ENCODE data around the gene GNAS. TPM values are rescaled to one million over a fixed set of nuclear protein-coding genes. Genes with fewer than 3 reads are reported as not detected.

GNAS gene
- polyA plus RNA-seq = 100 to 1,000 TPM in 2 of 3 donors, 10 to 100 TPM in 1; 70.1 to 127 (median 107) TPM

- Mint-ChIP-seq H3K27ac (no peak within 1 kb of the TSS), H3K4me1 (peaks cover 12 to 16% of the 10 kb centered on the region in 2 donors), H3K9me3 (no peaks in the 10 kb centered on the region), H3K27me3 (ENCODE audit: low read depth in 3 of 3) (peaks cover 14 to 21% (median 18%) of the 10 kb centered on the region in 3 donors), H3K4me3 (peak within 1 kb of the TSS; percentile 83 to 95 (median 88)), H3K36me3 (no peaks in the 10 kb centered on the region)
- DNase-seq = peak in 1 of 3 donors; percentile 12
Measured at GRCh38 chr20:58852543-58853271, at the start of gene GNAS. GNAS (plus strand) TSS chr20:58852716.

- Mint-ChIP-seq H3K36me3 (no peaks in the 10 kb centered on the region), H3K9me3 (no peaks in the 10 kb centered on the region), H3K4me1 (no peaks in the 10 kb centered on the region), H3K27ac (no peak overlapping the region), H3K27me3 (ENCODE audit: low read depth in 3 of 3) (peaks cover 3 to 13% (median 6%) of the 10 kb centered on the region in 3 donors), H3K4me3 (no peak overlapping the region)
- no peak for DNase-seq
Measured at GRCh38 chr20:58803533-58803932, 49.0 kb upstream of the GNAS start.

- H3K27ac Mint-ChIP-seq = no peak overlapping the region
- no peaks in the 10 kb centered on the region for H3K9me3 Mint-ChIP-seq
- no peak overlapping the region for H3K4me3 Mint-ChIP-seq
- H3K4me1 Mint-ChIP-seq = no peaks in the 10 kb centered on the region
- H3K27me3 Mint-ChIP-seq (ENCODE audit: low read depth in 3 of 3) = peaks cover 4 to 14% (median 5%) of the 10 kb centered on the region in 3 donors
- H3K36me3 Mint-ChIP-seq = no peaks in the 10 kb centered on the region
- no peak for DNase-seq
Measured at GRCh38 chr20:58807801-58808200, 44.7 kb upstream of the GNAS start.

GRCh38 chr20:58808271-58809046, 44.1 kb upstream of the GNAS start:
- no peak overlapping the region for H3K27ac Mint-ChIP-seq
- no peaks in the 10 kb centered on the region for H3K36me3 Mint-ChIP-seq
- H3K4me1 Mint-ChIP-seq = no peaks in the 10 kb centered on the region
- no peak overlapping the region for H3K4me3 Mint-ChIP-seq
- no peaks in the 10 kb centered on the region for H3K9me3 Mint-ChIP-seq
- no peak for DNase-seq
- H3K27me3 Mint-ChIP-seq (ENCODE audit: low read depth in 3 of 3) = peaks cover 4 to 19% (median 5%) of the 10 kb centered on the region in 3 donors

GRCh38 chr20:58810116-58810878, 42.2 kb upstream of the GNAS start:
- H3K4me3 Mint-ChIP-seq = no peak overlapping the region
- H3K27me3 Mint-ChIP-seq (ENCODE audit: low read depth in 3 of 3) = peaks cover 3 to 14% (median 5%) of the 10 kb centered on the region in 3 donors
- H3K9me3 Mint-ChIP-seq = no peaks in the 10 kb centered on the region
- H3K36me3 Mint-ChIP-seq = no peaks in the 10 kb centered on the region
- no peak overlapping the region for H3K27ac Mint-ChIP-seq
- no peaks in the 10 kb centered on the region for H3K4me1 Mint-ChIP-seq
- DNase-seq = no peak

GRCh38 chr20:58810879-58811250, 41.7 kb upstream of the GNAS start:
- Mint-ChIP-seq H3K4me3 (no peak overlapping the region), H3K4me1 (no peaks in the 10 kb centered on the region), H3K27ac (no peak overlapping the region), H3K27me3 (ENCODE audit: low read depth in 3 of 3) (peaks cover 3 to 14% (median 5%) of the 10 kb centered on the region in 3 donors), H3K36me3 (no peaks in the 10 kb centered on the region), H3K9me3 (no peaks in the 10 kb centered on the region)
- DNase-seq = no peak

- no peak for DNase-seq
- H3K4me3 Mint-ChIP-seq = no peak overlapping the region
- H3K27ac Mint-ChIP-seq = no peak overlapping the region
- no peaks in the 10 kb centered on the region for H3K4me1 Mint-ChIP-seq
- no peaks in the 10 kb centered on the region for H3K9me3 Mint-ChIP-seq
- no peaks in the 10 kb centered on the region for H3K36me3 Mint-ChIP-seq
- H3K27me3 Mint-ChIP-seq (ENCODE audit: low read depth in 3 of 3) = peaks cover 3 to 14% (median 5%) of the 10 kb centered on the region in 3 donors
Measured at GRCh38 chr20:58811334-58811733, 41.2 kb upstream of the GNAS start.

- H3K4me1 Mint-ChIP-seq = no peaks in the 10 kb centered on the region
- no peaks in the 10 kb centered on the region for H3K9me3 Mint-ChIP-seq
- DNase-seq = no peak
- no peak overlapping the region for H3K27ac Mint-ChIP-seq
- no peak overlapping the region for H3K4me3 Mint-ChIP-seq
- H3K27me3 Mint-ChIP-seq (ENCODE audit: low read depth in 3 of 3) = peaks cover 3 to 14% (median 4%) of the 10 kb centered on the region in 3 donors
- no peaks in the 10 kb centered on the region for H3K36me3 Mint-ChIP-seq
Measured at GRCh38 chr20:58813369-58813768, 39.1 kb upstream of the GNAS start.

GRCh38 chr20:58815448-58815847, 37.1 kb upstream of the GNAS start:
- H3K4me1 Mint-ChIP-seq = peaks cover 0 to 7% of the 10 kb centered on the region in 2 donors
- H3K27ac Mint-ChIP-seq = no peak overlapping the region
- H3K36me3 Mint-ChIP-seq = no peaks in the 10 kb centered on the region
- no peak overlapping the region for H3K4me3 Mint-ChIP-seq
- H3K27me3 Mint-ChIP-seq (ENCODE audit: low read depth in 3 of 3) = peaks cover 1 to 9% (median 2%) of the 10 kb centered on the region in 3 donors
- DNase-seq = no peak
- no peaks in the 10 kb centered on the region for H3K9me3 Mint-ChIP-seq

GRCh38 chr20:58816051-58816450, 36.5 kb upstream of the GNAS start:
- H3K36me3 Mint-ChIP-seq = no peaks in the 10 kb centered on the region
- H3K4me3 Mint-ChIP-seq = no peak overlapping the region
- no peak for DNase-seq
- no peak overlapping the region for H3K27ac Mint-ChIP-seq
- peaks cover 0 to 9% (median 1%) of the 10 kb centered on the region in 3 donors for H3K27me3 Mint-ChIP-seq (ENCODE audit: low read depth in 3 of 3)
- H3K9me3 Mint-ChIP-seq = no peaks in the 10 kb centered on the region
- H3K4me1 Mint-ChIP-seq = peaks cover 0 to 7% of the 10 kb centered on the region in 2 donors

GRCh38 chr20:58816957-58817651, 35.4 kb upstream of the GNAS start:
- H3K27ac Mint-ChIP-seq = no peak overlapping the region
- no peak overlapping the region for H3K4me3 Mint-ChIP-seq
- H3K36me3 Mint-ChIP-seq = no peaks in the 10 kb centered on the region
- H3K9me3 Mint-ChIP-seq = no peaks in the 10 kb centered on the region
- DNase-seq = no peak
- peaks cover 0 to 7% of the 10 kb centered on the region in 2 donors for H3K4me1 Mint-ChIP-seq
- peaks cover 0 to 9% (median 1%) of the 10 kb centered on the region in 3 donors for H3K27me3 Mint-ChIP-seq (ENCODE audit: low read depth in 3 of 3)

GRCh38 chr20:58817748-58818147, 34.8 kb upstream of the GNAS start:
- no peak for DNase-seq
- Mint-ChIP-seq H3K4me1 (peaks cover 0 to 7% of the 10 kb centered on the region in 2 donors), H3K9me3 (no peaks in the 10 kb centered on the region), H3K27ac (no peak overlapping the region), H3K27me3 (ENCODE audit: low read depth in 3 of 3) (peaks cover 0 to 9% (median 1%) of the 10 kb centered on the region in 3 donors), H3K4me3 (no peak overlapping the region), H3K36me3 (no peaks in the 10 kb centered on the region)

GRCh38 chr20:58818586-58819285, 33.8 kb upstream of the GNAS start:
- Mint-ChIP-seq H3K36me3 (no peaks in the 10 kb centered on the region), H3K9me3 (no peaks in the 10 kb centered on the region), H3K27me3 (ENCODE audit: low read depth in 3 of 3) (peaks cover 0 to 4% (median 1%) of the 10 kb centered on the region in 3 donors), H3K4me3 (no peak overlapping the region), H3K27ac (peak overlapping the region in 1 of 6 donors; percentile 27), H3K4me1 (peaks cover 0 to 7% of the 10 kb centered on the region in 2 donors)
- DNase-seq = peak; percentile 9 to 18 (median 18)
